NCI-H2227 (cell line): ENCODE results near the gene LAMA3.

ENCODE experiments used
- DNase-seq: peaks from one replicate; lab custom pipeline; 2025; ENCODE audit not compliant: unreplicated experiment; lab: John Stamatoyannopoulos, UW

Gene LAMA3

DNA sequence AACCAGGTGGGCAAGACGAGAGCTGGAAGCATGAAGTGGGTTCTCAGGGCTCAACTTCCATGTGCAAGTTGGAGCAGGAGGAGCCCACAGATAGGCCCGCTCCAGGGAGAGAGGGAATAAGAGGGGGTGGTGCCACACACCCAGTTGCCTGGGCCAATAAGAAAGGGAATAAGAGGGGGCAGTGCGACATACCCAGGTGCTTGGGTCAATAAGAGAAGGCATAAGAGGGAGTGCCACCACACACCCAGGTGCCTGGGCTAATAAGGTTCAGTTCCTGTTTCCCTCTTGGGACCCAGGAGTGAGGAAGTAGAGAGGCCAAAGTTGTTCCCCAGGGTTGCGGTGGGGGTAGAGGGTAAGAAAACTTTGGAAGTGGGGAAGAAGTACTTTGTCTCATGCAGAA lies 127.5 kb downstream of the LAMA3 start:
- DNase-seq: no peak

DNA sequence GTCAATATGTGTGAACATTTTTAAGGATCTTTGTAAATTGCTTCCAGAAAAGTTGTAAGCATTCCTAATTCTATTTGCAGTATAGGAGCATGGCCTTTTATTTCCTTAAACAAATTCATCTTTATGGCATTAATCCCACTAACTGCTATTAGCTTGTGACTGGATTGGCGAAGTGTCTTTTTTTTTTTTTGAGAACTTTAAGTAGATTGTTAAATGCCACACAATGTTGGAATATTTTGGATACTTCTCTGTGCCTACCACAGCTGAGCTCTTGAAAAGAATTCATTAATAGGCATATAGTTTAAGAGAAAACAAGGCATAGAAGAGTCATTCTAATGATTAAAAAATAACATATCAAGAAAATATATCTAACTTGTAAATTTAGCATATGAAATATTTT lies 129.7 kb downstream of the LAMA3 start:
- no peak for DNase-seq

DNA sequence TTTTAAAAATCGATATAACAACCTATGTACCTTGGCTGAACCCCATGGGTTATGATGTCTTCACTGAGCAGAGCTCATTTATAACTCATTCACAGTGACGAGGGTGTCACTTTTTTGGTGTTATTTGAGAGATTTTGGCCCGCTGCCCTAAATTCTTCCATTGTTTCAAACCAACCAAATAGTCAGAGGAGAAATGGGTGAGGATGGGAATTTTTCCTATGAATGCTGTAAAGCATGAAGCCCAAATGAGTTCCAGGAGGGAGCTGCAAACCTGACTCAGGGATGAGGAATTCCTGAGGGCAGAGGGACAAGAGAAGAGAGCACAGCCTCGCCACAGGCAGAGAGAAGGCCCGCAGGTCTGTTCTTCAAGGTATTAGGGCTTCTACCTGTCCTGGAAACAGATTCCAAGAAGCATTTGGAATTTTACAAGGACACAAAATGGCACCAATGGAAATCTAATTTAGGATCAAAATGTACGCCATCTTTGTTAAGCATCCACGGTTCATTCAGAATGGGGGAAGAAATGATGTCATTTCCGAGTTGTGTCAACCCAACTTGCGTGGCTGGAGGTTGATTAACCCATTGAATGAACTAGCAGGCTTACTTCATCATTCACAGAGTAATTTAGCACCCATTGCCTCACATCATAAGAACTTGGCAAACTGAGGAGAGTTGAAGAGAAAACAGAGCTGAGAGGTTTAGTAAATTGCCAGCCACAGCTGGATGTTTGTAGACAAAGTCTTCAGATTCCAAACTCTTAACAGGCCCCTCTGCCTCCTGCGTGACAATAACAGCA lies 133.5 kb downstream of the LAMA3 start:
- DNase-seq: no peak

DNA sequence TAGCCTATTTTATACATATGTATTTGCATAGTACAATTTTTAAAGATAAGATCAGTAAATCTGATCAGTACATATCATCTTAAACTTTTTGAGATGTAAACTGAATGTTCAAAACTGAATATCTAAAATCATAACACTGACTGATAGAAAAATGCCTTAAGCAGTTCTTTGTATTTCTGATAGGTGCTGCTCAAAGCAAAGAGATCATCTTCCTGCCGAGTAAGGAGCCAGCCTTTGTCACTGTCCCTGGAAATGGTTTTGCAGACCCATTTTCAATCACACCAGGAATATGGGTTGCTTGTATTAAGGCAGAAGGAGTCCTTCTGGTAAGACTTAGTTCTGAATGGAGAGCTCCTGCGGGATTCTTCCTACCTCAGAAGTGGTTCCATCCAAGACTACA lies 135.0 kb downstream of the LAMA3 start:
- DNase-seq: no peak

DNA sequence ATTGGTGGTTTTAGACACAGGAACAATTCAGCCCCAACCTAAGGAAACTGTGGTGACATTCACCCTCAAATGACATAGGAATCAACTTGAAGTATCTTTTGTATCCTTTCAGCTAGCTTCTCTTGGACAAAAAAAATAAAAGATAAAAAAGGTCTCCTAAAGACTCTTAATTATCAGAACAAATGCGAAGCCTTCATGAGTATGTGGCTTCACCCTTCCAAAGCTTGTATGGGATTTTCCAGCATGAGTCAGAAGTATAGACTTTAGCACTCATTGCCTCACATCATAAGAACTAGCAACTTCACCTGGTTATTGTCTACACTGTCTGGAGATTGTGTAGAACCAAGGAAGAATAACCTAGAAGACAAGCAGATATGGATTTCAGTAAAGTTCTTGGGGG lies 135.4 kb downstream of the LAMA3 start:
- no peak for DNase-seq

DNA sequence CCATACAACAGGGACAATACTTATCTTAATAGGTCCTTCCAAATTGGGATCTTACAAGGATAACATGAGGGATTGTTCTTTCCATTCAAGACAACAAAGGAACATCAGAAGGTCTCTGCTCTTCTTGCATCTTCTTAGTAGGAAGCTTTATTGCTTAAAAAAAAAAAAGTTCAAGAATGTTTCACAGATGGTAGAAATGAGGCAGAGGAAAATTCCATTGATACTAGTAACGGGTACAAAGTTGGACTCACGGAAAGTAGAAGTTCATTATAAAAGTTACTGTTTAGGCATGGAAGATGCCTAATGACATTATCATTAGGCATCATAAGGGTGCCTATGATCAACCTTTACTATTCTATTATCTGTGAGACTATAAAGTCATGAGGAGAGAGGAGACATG lies 136.2 kb downstream of the LAMA3 start:
- DNase-seq: no peak

DNA sequence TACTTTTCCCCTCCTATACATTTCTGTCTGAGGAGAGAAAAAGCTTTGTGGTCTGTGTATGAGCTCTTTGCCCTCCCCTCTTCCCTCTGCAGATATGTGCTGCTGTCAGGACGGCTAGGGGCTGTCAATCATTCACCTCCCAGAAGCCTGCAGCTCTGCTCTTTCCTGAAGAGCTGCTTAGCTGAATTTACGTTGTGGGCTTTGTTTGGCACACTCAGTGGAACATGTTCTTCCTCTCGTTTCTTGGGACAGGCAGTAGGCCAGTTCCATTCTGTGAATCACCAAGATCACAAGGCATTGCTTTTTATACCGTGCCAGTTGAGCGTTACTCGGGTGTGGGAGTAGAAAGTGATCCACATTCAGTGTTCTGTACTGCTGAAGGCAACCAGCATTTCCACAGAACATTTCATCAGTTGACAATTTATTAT lies 136.7 kb downstream of the LAMA3 start:
- DNase-seq: no peak

DNA sequence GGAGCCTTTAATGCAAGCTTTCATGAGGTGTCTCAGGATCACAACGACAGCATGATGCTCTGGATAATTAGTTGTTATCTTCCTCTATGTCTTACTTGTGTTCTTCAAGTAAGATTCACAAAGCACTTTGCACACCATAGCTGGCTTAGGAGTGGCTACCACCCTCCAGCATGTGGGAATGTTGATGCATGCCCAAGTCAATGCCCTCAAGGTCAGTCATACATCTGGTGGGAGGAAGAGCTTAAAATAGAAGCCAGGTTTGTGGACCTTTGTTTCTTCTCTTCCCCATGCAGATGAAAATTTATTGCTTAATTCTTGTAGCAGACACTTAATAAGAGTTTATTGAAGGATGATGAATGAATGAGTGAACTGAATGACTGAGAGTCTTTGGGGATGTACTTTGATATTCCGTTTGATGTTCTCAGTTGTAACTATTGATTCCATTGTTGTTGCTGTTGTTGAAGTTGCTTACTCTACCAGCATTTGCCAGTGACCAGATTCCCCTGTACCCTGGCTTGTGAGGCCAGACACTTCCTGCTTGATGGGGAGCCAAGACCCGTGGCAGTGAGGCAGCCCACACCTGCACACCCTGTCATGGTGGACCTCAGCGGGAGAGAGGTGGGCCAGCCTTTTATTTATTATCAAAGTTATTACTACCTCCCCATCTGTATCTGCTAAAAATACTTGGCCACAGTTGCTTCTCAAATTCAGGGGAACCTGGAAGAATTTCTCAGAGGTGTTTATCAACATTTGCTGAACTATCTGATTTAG lies 137.8 kb downstream of the LAMA3 start:
- DNase-seq: no peak

DNA sequence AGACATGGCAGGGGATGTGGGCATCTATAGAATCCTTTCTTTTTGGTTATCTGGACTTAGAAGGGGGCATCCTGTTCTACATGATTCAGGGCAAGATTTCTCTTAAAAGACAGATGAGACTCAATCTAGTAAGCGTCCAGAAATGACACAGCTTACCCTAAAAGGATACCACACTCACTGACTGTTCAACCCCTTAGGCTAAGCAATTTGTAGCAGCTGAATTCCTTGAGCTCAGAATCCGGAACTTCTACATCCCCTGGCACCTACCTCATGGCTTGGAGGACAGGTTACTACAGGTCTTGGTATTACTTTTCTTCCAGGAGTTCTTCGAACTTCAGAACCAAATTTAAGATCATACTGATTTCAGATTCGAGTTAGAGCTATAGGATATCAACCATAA lies 138.4 kb downstream of the LAMA3 start:
- DNase-seq: no peak

DNA sequence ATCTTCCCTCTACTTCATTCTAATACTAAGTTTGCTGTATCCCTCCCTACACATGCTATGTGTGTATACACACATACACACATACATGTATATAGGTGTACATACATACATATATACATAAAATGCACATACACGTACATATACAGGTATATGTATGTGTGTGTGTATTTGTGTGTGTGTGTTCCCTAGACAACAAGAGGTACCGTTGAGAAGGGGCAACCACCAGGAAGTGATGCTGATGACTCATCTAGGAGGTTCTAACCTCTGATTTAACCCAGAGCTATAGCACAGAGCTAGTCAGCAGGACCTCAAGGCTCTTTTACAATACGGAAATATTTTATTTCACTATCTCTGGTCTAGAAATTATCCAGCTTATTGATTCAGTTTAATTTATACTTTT lies 139.2 kb downstream of the LAMA3 start:
- no peak for DNase-seq

DNA sequence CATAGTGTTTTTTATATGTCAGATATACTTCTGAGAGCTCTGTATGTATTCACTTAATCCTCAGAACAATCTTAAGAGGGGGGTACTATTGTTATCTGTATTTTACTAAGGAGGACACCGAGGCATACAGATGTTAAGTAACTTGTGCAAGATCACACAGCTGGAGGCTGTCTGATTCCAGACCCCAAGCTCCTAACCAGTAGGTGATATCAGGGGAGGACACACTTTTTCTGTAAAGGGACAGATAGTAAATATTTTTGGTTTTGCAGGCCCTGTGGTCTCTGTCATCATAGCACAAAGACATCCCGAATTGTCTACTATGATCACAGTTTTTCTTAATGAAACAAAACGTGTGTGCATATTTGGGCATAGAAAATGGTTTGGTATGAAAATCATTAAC lies 143.7 kb downstream of the LAMA3 start:
- DNase-seq: no peak

DNA sequence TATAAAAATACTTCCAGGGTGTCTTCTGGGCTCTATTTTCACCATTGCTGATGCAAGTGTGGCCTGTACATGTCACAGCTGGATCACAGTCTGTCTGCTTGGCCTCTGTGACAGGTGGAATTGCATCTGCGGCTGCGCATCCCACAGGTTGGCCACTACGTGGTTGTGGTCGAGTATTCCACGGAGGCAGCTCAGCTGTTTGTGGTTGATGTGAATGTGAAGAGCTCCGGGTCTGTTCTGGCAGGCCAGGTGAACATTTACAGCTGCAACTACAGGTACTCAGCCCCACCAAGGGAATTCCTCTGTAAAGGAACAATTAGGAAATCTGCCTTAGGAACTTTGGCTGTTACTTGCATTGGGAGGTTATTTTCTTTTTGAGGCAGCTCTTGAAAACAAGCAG lies 144.5 kb downstream of the LAMA3 start:
- DNase-seq: no peak

DNA sequence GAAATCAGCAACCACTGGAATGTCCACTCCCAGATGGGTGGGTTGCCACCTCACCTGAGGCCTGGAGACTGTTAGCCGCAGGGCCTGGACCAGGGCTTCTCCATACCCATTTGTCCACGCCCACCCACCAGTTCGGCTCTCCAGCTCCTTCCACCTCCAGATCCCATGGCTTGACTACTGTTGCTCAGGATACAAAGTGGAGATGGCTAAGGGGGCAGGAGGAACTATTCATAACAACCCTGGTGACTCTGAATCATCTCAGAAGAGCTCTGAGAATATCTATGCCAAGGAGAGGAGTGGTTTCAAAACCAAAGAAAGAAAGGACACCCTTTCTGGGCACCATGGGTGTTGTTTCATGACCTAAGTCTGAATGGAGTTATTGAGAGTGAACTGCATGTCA lies 145.8 kb downstream of the LAMA3 start:
- DNase-seq: no peak

DNA sequence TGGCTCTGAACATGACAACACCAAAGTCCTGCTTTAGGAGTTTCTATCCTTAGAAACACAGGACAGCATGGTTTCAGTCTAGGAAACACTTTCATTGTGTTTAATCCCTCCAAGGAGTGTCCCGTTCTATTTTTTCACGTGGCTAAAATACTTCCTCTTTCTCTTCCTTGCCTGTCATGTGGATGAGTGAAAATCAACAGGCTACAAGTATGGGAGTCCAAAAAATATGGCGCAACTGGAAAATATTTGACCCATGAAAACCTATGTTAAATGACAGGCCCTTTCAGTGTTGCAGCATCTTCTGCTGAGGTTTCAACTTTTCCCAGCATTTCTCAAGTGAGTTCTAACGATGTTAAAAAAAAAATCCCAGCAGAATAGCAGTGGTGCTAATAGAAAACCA lies 146.3 kb downstream of the LAMA3 start:
- no peak for DNase-seq

DNA sequence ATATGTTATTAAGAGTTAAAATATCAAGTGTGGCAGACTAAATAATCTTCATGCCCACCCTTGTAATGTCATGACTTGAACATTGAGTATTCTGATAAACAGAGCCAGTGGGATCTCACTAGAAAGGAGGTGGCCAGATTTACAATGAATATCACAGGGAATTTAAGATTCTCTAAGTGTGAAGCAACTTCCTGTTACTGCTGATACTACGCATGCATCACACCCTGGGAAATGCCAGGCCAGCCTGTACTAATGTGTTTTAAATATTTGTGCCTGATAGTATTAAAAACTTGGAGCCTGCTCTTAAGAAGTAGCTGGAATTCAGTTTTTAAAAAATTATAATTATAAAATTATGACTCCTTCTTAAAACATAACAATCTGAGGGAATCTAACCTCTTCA lies 148.3 kb downstream of the LAMA3 start:
- no peak for DNase-seq

DNA sequence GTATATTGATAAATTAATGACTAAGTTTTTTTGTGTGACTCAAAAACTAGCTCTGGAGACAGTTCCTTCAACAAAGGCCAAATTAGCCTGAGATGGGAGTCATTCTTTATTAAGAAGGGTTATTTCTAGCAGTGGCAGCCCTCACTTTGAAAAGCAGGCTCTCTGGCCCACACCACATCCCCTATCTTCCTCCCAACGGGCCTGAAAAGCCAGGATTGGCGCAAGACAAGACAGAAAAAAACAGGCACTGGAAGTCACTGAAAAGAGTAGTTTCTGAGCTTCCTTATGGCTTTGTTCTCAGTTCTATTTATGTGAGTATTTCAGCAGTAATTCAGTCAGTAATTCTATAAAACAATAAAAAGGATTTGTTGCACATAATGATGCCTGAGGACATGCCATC lies 149.0 kb downstream of the LAMA3 start:
- no peak for DNase-seq

DNA sequence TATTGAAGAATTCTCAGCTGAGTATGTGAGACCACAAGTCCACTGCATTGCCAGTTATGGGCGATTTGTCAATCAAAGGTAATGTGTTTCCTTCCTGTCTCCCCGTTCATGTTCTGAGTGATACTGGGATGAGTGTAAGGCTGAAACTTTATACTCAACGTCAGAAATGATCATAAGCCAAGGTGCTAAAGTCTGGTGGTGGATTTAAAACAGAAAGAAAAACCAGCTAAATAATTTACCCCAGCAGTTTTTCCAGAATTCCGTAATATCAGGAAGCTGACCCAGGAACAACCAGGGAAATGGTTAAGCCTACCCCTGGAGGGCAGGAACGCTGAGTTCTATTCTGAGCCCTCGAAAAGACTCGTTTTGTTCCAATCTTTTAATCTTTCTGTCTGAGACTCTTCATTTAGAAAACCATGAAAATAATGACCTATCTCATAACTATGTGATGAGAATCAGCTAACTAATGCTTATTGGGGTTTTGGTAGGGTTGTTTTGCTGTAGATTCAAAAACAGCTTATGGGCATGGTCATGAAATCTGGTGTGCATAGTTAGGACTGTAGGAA lies 149.6 kb downstream of the LAMA3 start:
- no peak for DNase-seq

DNA sequence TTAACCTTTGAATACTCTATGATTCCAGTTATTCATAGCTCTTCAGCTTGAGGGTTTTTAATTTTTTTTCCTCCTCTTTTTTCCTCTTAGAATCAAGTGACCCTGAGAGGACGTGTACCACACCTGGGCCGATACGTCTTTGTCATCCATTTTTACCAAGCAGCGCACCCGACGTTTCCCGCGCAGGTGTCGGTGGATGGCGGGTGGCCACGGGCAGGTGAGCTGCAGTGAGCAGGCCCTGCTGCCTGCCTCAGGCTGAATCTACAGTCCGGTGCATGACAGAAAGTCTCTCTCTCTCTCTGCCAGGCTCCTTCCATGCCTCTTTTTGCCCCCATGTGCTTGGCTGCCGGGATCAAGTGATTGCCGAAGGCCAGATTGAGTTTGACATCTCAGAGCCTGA lies 153.1 kb downstream of the LAMA3 start:
- DNase-seq: no peak

DNA sequence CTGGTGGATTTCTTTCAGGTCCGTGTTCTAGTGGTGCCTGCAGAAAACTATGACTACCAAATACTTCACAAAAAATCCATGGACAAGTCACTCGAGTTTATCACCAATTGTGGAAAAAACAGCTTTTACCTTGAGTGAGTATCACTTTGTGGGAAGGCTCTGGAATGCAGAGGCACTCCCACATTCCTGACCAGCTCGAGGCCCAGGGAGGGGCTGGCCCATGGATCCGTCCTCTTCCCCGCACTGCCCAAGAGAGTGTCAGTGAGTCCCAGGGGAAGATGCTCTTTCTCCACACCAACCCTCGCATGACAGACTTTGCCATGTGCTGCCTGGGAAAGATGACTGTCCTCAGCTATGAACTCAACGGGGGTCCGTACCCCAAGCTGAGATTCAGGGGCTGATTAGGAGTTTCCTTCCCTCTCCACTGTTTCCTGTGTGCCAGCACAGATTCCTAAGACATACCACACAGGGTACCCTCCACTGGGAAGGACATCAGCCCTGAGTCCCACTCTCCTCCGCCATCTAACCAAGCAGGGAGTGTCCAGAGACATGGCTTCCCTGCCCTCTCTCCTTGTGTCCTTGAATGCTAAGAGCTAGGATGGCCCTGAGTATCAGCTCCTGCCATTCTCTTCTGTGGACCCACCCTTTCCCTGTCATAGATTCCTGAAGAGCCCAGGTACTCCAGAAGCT lies 155.9 kb downstream of the LAMA3 start:
- no peak for DNase-seq

DNA sequence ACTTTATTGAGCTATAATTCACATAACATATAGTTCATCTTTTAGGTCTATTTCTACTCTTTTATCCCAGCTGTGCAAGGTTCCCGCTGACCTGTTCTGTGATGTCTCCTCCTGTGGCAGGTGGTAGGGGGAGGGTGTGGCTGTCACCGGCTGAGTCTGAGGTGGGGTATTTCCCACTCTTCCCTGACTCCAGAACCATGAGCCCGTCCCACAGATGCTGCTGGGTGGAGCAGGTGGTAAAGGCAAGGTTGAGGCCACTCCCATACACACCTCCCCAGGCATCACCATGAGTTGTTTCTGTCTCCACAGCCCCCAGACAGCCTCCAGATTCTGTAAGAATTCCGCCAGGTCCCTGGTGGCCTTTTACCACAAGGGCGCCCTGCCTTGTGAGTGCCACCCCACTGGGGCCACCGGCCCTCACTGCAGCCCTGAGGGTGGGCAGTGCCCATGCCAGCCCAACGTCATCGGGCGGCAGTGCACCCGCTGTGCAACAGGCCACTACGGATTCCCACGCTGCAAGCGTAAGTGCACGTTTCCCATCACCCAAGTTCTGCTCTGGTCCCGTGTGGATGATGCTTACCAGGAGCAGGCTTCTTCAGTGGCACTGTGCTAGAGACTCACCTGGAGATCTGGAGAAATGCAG lies 156.9 kb downstream of the LAMA3 start:
- DNase-seq: no peak

DNA sequence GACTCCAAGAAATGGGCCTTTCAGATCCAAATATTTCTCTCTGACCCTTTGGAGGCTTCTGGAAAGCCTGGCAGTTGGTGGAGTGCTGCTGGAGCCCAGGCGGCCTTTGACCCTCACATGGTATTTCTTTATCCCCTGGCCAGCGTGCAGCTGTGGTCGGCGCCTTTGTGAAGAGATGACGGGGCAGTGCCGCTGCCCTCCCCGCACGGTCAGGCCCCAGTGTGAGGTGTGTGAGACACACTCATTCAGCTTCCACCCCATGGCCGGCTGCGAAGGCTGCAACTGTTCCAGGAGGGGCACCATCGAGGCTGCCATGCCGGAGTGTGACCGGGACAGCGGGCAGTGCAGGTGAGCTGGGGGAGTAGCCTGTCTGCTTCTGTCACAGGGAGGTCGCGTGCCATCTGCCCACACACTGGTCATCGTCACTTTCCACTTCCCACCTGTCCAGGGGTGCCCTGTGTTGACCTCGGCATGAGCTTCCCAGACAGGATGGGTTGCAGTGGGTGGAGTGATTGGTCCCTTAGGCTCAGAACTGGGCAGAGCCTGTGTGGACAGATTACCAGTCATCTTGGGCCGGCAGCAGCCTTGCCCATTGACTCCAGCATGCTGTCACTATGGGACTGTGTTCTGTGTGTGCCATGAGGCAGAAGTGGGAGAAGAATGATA lies 158.2 kb downstream of the LAMA3 start:
- no peak for DNase-seq
